Central memory CD8-positive, alpha-beta T cell (primary cell): ENCODE data around the gene C1QTNF1.

Experiments
- ATAC-seq: fragments of 150-1000 bp; cut with Tn5 transposase; replicated peaks from 2 replicates; pipeline ENCODE4 v1.10.0; 2022; ENCODE audit warnings: mild to moderate bottlenecking, moderate FRiP score, moderate number of reproducible peaks; ENCODE audit not compliant: poor library complexity, severe bottlenecking; ENCODE audit errors: extremely low read depth
- DNase-seq, 2 donors: peaks; one replicate each; pipeline ENCODE4 v3.0.0; 2021; ENCODE audit warnings: low spot score in 2 of 2
- H3K27ac Mint-ChIP-seq: one replicate; pipeline ENCODE4 v1.8.0; 2022; ENCODE audit warnings: low read depth, mild to moderate bottlenecking, moderate library complexity, mixed read lengths
- H3K27me3 Mint-ChIP-seq: one replicate; pipeline ENCODE4 v1.8.0; 2022; ENCODE audit warnings: mixed read lengths
- H3K36me3 Mint-ChIP-seq: one replicate; pipeline ENCODE4 v1.8.0; 2022; ENCODE audit warnings: mild to moderate bottlenecking, moderate library complexity, mixed read lengths; ENCODE audit not compliant: insufficient read depth
- H3K4me1 Mint-ChIP-seq: one replicate; pipeline ENCODE4 v1.8.0; 2022; ENCODE audit warnings: mixed read lengths
- H3K4me3 Mint-ChIP-seq: one replicate; pipeline ENCODE4 v1.8.0; 2022; ENCODE audit warnings: mild to moderate bottlenecking, moderate library complexity, mixed read lengths
- H3K9me3 Mint-ChIP-seq: one replicate; pipeline ENCODE4 v1.8.0; 2022; ENCODE audit warnings: mixed read lengths

Gene C1QTNF1

DNA sequence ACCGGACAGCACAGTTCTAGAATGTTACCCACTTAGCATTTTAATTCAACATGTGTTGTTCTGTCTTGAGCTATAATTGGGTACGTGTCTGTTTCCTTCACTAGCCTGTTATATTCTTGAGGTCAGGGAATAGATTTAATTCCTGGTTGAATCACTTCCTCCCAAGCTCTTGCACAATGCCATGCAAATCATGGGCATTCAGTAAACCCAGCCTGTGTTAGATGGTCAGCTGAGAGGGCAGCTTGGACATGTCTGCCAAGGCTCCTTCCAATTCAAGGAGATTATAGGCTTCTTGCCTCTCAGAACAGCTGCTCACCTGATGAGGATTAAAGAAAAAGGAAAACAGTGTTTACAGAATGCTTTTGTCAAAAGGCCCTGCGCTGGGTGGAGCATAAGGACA is 12.6 kb downstream of the C1QTNF1 start:
- Mint-ChIP-seq H3K4me1 (no peaks in the 10 kb centered on the region), H3K27ac (no peak overlapping the region), H3K36me3 (no peaks in the 10 kb centered on the region), H3K27me3 (peaks cover 27% of the 10 kb centered on the region), H3K9me3 (no peaks in the 10 kb centered on the region), H3K4me3 (no peak overlapping the region)
- no peak for ATAC-seq
- no peak for DNase-seq

DNA sequence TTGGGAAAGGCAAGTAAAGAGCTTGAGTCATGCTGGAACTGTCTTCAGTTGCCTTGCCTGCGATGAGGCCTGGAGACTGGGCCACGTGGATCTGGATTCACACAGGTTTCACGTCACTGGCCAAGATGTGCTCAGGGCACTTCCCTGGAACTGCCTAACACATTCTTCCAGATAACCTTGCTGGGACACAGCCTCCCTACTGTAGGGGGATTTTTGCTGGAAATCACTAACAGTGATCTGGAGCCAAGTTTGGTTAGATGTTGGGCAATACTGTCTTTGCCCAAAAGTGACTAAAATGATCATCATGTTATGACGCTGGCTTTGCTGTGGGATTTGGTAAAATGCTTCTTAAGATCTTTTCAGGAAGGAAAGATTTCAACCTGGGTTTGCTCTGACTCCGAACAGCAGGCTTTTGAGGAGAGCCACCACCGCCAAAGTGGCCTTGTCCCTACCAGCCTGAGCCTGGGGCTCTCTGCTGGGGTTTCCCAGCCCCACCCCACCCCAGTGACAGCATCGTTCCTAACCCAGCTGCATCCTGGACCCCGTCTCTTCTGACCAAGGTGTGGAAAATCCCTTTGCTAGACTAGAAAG is 14.7 kb downstream of the C1QTNF1 start:
- Mint-ChIP-seq H3K4me1 (no peaks in the 10 kb centered on the region), H3K27me3 (peaks cover 6% of the 10 kb centered on the region), H3K9me3 (no peaks in the 10 kb centered on the region), H3K4me3 (no peak overlapping the region), H3K36me3 (no peaks in the 10 kb centered on the region), H3K27ac (no peak overlapping the region)
- ATAC-seq (no peak), DNase-seq (no peak)

DNA sequence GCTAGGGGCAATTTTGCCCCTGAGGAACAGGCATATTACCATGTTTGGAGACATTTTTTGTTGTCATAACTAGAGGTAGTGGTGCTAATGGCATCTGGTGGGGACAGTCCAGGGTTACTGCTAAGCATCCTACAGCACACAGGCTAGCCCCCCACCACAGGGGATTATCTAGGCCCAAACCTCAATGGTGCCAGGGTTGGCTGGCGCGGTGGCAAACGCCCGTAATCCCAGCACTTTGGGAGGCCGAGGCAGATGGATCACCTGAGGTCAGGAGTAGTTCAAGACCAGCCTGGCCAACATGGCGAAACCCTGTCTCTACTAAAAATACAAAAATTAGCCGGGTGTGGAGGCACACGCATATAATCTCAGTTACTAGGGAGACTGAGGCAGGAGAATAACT is 15.2 kb downstream of the C1QTNF1 start:
- Mint-ChIP-seq H3K27me3 (peaks cover 4% of the 10 kb centered on the region), H3K4me1 (no peaks in the 10 kb centered on the region), H3K9me3 (no peaks in the 10 kb centered on the region), H3K27ac (no peak overlapping the region), H3K36me3 (no peaks in the 10 kb centered on the region), H3K4me3 (no peak overlapping the region)
- ATAC-seq (no peak), DNase-seq (no peak)

- peaks cover 10% of the 10 kb centered on the region for H3K27me3 Mint-ChIP-seq
- H3K4me3 Mint-ChIP-seq, result no peak overlapping the region
- no peaks in the 10 kb centered on the region for H3K4me1 Mint-ChIP-seq
- H3K36me3 Mint-ChIP-seq, result no peaks in the 10 kb centered on the region
- no peak overlapping the region for H3K27ac Mint-ChIP-seq
- ATAC-seq, result no peak
- no peak for DNase-seq
- no peaks in the 10 kb centered on the region for H3K9me3 Mint-ChIP-seq
These were observed 15.9 kb downstream of the C1QTNF1 start for GRCh38 chr17:79039886-79040285.

DNA sequence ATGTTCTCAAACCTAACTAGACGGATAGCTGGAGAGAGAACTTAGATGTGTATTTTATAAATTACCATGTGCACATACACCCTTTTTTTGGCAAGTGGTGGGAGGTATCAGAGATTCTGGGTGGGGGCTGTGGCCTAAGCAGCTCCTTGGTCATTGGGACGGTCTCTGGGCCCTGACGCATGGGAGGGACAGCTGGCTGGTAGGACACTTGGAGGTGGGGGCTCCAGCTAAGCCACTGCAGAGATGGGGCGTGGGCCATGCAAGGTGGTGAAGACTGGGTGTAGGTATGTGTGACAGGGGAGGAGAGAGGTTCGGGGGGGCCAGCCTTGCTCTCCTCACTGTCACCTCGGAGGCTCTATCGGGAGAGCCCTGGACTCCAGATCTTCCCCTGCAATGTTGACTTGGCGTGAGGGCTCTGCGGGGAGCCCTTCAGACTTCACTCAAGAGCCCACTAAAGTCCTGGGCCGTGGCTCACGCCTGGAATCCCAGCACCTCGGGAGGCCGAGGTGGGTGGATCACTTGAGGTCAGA is 17.1 kb downstream of the C1QTNF1 start:
- no peak for DNase-seq
- ATAC-seq, result no peak
- Mint-ChIP-seq H3K9me3 (no peaks in the 10 kb centered on the region), H3K27me3 (peaks cover 22% of the 10 kb centered on the region), H3K4me3 (no peak overlapping the region), H3K4me1 (peaks cover 10% of the 10 kb centered on the region), H3K36me3 (peaks cover 1% of the 10 kb centered on the region), H3K27ac (no peak overlapping the region)

DNA sequence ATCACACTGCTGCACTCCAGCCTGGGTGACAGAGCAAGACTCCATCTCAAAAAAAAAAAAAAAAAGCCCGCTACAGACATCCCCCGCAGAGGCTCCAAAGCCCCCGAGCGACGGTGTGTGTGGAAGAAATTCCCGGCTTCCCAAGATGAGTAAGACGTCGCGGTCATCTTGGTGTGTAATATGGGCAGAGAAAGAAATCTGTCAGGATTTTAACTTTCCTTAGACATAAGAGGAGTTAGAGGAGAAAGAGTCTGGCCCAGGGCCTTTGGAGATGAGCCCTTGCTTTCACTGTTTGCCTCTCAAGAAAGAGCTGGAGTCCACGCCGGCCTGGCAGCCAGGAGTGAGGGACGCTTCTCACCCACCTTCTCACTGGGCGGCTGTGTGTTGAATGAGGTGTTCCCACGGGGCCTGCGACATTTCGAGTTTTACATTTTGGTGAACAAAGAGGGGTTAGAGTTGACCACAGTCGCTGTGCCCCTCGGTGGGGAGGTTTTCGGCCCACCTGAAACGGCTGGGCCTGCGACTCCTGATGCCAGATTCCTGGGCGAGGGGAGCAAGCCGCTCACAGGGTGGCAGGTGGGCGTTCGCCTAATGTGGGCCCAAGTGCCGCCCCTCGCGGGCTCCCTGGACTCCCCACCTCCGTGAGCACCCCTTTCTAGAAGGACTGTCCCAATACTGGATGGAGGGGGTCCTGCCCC is 17.9 kb downstream of the C1QTNF1 start:
- peaks cover 10% of the 10 kb centered on the region for H3K4me1 Mint-ChIP-seq
- H3K27ac Mint-ChIP-seq, result no peak overlapping the region
- DNase-seq (no peak), ATAC-seq (no peak)
- no peaks in the 10 kb centered on the region for H3K9me3 Mint-ChIP-seq
- peaks cover 27% of the 10 kb centered on the region for H3K27me3 Mint-ChIP-seq
- peaks cover 1% of the 10 kb centered on the region for H3K36me3 Mint-ChIP-seq
- no peak overlapping the region for H3K4me3 Mint-ChIP-seq

DNA sequence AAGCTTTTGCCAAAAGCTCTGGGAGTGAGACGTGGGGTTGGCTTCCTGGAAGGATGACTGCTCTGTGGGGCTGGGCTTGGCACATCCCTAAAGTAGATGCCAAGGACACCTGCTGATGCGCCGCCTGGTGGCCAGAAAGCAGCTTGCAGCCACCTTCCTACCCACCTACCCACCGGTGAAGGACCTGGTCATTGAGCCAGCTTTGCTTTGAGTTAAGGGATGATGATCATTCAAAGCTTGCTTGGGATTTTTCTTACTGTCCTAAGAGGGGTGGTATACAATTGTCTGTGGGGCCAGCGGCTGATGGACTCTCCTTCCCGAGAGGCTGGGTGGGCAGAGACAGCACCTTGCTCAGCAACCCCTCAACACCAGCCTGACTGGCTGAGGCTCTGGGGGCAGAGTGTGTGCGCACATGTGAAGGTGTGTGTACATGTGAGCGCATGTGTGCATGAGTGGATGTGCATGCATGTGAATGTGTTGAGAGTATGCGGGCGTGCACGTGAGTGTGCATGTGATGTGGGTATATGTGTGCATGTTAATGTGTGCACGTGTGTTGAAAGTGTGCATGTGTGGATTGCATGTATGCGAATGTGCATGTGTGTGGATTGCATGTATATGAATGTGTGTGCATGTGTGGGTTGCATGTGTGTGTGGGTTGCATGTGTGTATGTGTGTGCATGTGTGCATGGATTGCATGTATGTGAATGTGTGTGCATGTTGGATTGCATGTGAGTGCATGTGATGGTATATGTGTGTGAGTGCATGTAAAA is 18.6 kb downstream of the C1QTNF1 start:
- H3K36me3 Mint-ChIP-seq, result peaks cover 1% of the 10 kb centered on the region
- DNase-seq, result peak; percentile 39 to 60
- H3K27ac Mint-ChIP-seq, result no peak overlapping the region
- peaks cover 10% of the 10 kb centered on the region for H3K4me1 Mint-ChIP-seq
- H3K27me3 Mint-ChIP-seq, result peaks cover 27% of the 10 kb centered on the region
- H3K4me3 Mint-ChIP-seq, result no peak overlapping the region
- no peaks in the 10 kb centered on the region for H3K9me3 Mint-ChIP-seq
- no peak for ATAC-seq

DNA sequence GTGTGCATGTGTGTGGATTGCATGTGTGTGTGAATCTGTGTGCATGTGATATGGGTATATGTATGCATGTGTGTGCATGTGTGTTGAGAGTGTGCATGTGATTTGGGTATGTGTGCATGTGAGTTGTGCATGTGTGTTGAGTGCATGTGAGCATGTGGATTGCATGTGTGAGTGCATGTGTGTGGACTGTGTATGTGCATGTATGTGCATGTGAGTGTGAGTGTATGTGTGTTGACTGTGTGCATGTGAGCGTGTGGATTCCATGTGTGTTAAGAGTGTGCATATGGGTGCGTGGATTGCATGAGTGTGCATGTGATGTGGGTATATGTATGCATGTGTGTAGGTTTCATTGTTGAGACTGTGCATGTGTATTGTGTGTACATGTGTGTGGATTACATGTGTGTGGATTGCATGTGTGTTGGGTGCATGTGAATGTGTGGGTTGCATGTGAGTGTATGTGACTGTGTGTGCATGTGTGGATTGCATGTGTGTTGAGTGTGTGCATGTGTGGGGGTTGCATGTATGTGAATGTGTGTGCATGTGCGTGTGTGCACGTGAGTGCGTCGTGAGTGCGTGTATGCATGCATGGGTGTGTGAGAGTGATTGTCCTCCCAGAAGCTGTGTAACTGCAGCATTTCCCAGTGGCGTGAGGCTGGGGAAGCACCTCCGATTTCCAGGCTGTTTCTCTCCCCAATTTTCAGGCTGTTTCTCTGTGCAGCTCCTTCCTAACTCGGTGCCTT is 19.4 kb downstream of the C1QTNF1 start:
- Mint-ChIP-seq H3K9me3 (no peaks in the 10 kb centered on the region), H3K36me3 (peaks cover 1% of the 10 kb centered on the region), H3K4me3 (no peak overlapping the region), H3K4me1 (peaks cover 10% of the 10 kb centered on the region), H3K27ac (no peak overlapping the region), H3K27me3 (peaks cover 27% of the 10 kb centered on the region)
- DNase-seq (no peak), ATAC-seq (no peak)

GRCh38 chr17:79043931-79044320 is 20.0 kb downstream of the C1QTNF1 start:
- Mint-ChIP-seq H3K4me3 (no peak overlapping the region), H3K27me3 (peaks cover 27% of the 10 kb centered on the region), H3K27ac (no peak overlapping the region), H3K4me1 (peaks cover 10% of the 10 kb centered on the region), H3K36me3 (peaks cover 1% of the 10 kb centered on the region), H3K9me3 (no peaks in the 10 kb centered on the region)
- ATAC-seq (no peak), DNase-seq (no peak)

- ATAC-seq, result no peak
- no peaks in the 10 kb centered on the region for H3K9me3 Mint-ChIP-seq
- peaks cover 31% of the 10 kb centered on the region for H3K27me3 Mint-ChIP-seq
- no peak for DNase-seq
- H3K36me3 Mint-ChIP-seq, result peaks cover 1% of the 10 kb centered on the region
- H3K4me3 Mint-ChIP-seq, result no peak overlapping the region
- peaks cover 10% of the 10 kb centered on the region for H3K4me1 Mint-ChIP-seq
- peak overlapping the region; percentile 22 for H3K27ac Mint-ChIP-seq
These were observed 20.5 kb downstream of the C1QTNF1 start for GRCh38 chr17:79044462-79044861.

GRCh38 chr17:79045001-79045729 is 21.2 kb downstream of the C1QTNF1 start:
- Mint-ChIP-seq H3K36me3 (peaks cover 1% of the 10 kb centered on the region), H3K4me1 (peaks cover 10% of the 10 kb centered on the region), H3K4me3 (no peak overlapping the region), H3K9me3 (no peaks in the 10 kb centered on the region), H3K27me3 (peaks cover 38% of the 10 kb centered on the region), H3K27ac (peak overlapping the region; percentile 22)
- ATAC-seq (no peak), DNase-seq (no peak)

GRCh38 chr17:79045842-79046196 is 21.9 kb downstream of the C1QTNF1 start:
- Mint-ChIP-seq H3K9me3 (no peaks in the 10 kb centered on the region), H3K4me1 (peaks cover 10% of the 10 kb centered on the region), H3K27ac (no peak overlapping the region), H3K36me3 (peaks cover 1% of the 10 kb centered on the region), H3K4me3 (no peak overlapping the region), H3K27me3 (peaks cover 45% of the 10 kb centered on the region)
- DNase-seq (peak; percentile 27 to 47), ATAC-seq (peak; percentile 49)
